GM18507 (cell line): ENCODE results near the gene VASN.
"Not testable (repeated sequence)": the region's sequence is repeated elsewhere in the genome, so short reads cannot be mapped to it uniquely, and the experiment has no call there.

Experiments
- DNase-seq: peaks from one replicate; pipeline ENCODE4 v3.0.0; 2011; ENCODE audit warnings: low read depth; ENCODE audit not compliant: insufficient read length; ENCODE audit errors: extremely low spot score
- FAIRE-seq: peaks from 2 replicates; lab custom pipeline; 2011; peaks lifted over from hg19 to GRCh38; lab: Jason Lieb, UNC

Gene VASN

GRCh38 chr16:4371357-4372000 is at the start of gene VASN:
Gene VASN, plus strand, starts transcription at chr16:4371848. Its CDS starts 9,030 bp downstream, at chr16:4380878.
- DNase-seq, result peak; percentile 75
- FAIRE-seq, result peak; percentile 66

DNA sequence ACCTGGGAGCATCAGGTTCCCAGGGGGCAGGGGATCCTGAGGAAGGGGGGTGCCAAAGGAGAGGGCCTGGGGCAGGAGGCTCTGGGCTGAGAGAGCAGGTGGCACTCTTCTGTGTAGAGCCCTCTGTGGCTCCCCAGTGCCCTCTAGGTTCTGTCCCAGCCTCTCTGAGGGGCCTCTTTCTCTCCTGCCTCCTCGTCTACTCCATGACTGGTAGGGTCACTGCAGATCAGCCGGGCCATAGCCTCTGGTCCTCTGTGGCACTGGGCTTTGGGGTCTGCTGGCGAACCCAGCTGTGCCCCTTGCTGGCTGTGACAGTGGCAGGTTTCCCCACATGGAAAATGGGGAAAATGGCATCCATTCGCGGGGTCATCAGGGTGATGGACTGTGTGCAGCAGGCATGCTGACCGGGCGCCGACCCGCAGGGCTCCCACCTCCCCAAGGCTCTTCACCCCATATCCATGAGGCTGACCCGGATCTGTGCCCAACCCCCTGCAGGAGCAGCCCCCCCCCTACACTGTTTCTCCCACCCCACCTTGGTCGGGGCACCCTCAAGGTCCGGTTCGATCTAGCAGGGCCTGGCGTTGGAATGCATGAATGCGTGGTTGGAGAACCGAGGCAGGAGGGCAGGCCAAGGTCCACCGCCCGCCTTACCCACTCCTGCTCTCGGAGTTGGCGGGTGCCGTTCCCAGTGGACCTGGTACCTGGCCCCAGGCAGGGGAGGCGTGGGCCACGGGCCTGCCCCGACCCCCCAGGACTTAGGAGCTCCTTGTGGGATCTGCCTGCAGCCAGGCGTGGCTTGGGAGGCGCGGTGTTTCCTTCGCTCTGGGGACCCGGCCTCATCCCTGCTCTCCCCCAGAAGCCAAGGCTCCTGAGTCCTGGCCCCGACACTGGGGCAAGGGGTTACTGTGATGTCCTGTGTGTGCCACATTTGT is 49.3 kb upstream of the VASN start:
- DNase-seq, result no peak
- FAIRE-seq, result no peak

- DNase-seq, result no peak
- FAIRE-seq, result no peak
Observed at GRCh38 chr16:4323071-4323844, 48.4 kb upstream of the VASN start.

DNA sequence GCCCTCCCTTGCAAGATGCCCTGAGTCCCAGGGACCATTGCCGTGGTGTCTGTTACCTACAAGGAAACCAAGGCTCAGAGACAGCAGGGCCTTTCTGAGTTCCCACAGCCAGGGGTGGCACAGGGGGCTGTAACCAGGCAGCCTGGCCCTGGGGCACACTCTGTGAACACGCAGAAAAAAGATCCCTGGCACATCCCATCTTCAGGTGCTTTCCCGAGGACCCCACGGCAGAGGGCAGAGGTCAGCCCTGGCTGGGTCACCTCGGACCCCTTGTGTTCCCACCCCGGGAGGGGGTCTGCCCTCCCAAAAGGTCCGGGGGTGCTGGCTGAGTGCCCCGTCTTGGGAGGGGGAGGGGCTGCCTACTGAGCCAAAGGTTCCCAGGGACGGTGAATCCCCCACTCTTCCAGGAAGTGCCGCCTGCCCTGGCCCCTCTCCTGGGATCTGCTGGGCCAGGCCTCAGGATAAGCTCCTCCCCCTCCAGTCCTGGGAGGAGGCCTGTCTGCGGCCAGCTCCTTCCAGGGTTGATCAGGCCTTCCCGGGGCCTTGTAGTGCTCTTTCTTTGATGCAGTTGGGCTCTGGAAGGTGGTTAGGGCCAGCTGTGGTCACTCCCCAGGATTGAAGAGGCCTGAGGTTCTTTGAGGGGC is 47.7 kb upstream of the VASN start:
- no peak for FAIRE-seq
- DNase-seq, result no peak

DNA sequence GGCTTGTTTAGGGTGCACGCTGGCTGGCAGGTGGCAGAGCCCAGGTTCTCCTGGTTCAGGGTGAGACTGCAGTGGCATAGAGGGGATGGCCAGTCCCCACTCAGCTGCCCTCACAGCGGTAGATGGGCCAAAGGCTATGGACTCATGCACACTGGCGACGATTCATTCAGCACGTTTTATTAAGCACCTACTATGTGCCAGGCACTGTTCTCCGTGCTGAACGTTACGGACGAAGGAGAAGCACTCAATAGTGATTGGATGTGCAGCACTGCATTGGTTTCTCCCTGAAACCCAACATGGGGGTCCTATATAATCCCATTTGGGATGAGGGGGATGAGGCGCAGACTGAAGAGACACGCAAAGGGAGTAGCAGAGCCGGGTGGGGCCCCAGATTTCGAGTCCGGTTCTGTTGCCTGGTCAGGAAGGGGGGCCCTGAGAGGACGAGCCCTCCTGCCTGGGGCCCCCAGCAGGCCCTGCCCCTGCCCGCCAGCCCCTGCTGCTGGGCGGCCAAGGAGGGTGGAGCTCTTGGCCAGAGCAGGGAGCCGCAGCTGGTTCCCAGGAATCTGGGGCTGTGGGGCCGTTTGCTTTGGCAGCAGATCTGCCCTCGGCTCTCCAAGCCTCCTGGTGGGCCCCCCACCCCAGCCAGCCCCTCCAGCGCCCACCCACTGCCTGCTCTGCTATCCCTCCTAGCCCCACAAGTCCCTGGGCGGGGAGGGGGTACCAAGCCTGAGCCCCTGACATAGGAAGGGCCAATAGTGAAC is 47.0 kb upstream of the VASN start:
- FAIRE-seq, result no peak

DNA sequence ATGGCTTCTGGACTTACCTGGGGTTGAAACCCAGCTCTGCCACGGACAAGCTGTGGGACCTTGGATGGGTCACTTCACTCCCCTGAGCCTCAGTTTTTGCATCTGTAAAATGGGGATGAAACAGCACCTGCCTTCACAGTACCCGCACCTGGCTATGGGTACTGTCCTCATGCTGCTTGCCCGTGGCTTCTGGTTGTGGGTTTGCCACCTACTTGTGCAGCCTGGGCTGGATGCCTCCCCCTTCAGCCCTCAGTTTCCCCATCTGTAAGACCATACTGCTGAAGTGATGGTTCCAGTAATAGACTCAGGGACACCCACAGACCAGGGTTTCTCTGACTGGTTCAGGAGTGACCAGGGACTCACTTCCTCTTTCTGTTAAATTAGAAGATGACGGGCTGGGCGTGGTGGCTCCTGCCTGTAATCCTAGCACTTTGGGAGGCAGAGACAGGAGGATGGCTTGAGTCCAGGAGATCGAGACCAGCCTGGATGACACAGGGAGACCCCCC is 46.3 kb upstream of the VASN start:
- DNase-seq (no peak), FAIRE-seq (peak; percentile 60)

More for the DNA sequence above, 47.0 kb upstream of the VASN start:
- no peak for DNase-seq

GRCh38 chr16:4327386-4328045 is 44.1 kb upstream of the VASN start:
- FAIRE-seq, result no peak
- DNase-seq, result no peak

GRCh38 chr16:4328046-4328781 is 43.4 kb upstream of the VASN start:
- peak; percentile 69 for FAIRE-seq
- no peak for DNase-seq

- no peak for FAIRE-seq
Observed at GRCh38 chr16:4328782-4329775, 42.6 kb upstream of the VASN start.

GRCh38 chr16:4330277-4330874 is 41.3 kb upstream of the VASN start:
- peak; percentile 84 for DNase-seq
- peak; percentile 70 for FAIRE-seq

More at GRCh38 chr16:4328782-4329775, 42.6 kb upstream of the VASN start:
- DNase-seq, result no peak

GRCh38 chr16:4332083-4332482 is 39.6 kb upstream of the VASN start:
- no peak for FAIRE-seq
- DNase-seq, result no peak

DNA sequence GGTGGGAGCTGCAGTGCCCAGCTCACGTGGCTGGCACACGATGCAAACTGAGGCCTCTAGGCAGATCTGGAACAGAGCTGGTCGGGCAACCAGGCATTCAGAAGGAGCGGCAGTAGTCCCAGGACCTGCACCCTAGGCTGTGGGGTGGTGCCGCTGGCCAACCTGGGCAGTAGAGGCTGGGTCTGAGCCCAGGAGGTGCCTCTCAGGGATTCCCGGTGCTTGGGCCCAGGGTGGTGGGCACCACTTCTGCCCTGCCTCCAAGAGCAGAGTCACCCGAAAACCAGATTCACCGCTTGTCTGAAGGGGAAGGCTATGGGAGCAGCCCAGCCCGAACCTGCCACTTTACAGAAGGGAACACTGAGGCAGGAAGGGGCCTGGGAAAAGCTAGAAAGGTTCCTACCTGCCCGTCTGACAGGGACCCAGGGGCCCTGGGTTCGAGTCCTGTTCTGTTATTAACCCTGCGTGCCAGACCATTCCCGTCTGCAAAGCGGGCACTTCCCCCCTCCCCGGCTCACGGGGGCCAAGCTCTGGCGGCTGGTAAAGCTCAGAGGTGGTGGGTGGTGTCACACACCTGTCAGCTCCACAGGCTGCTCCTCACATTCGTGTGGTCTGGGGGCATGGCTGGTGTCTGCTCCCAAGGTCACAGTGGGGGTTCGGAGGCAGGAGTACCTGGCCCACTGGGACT is 38.9 kb upstream of the VASN start:
- DNase-seq, result no peak
- no peak for FAIRE-seq

- no peak for FAIRE-seq
Observed at GRCh38 chr16:4333308-4333638, 38.4 kb upstream of the VASN start.

DNA sequence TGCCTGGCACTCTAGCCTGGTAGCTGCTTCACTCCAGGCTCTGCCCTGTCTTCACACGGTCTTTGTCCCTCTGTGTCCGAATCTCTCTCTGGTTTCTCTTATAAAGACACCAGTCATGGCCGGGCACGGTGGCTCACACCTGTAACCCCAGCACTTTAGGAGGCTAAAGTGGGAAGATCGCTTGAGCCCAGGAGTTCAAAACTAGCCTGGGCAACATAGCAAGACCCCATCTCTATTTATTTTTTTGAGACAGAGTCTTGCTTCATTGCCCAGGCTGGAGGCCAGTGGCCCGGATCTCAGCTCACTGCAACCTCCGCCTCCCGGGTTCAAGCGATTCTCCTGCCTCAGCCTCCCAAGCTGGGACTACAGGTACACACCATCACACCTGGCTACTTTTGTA is 37.9 kb upstream of the VASN start:
- not testable (repeated sequence) for DNase-seq, FAIRE-seq

More at GRCh38 chr16:4333308-4333638, 38.4 kb upstream of the VASN start:
- DNase-seq, result no peak

- FAIRE-seq (no peak), DNase-seq (no peak)
Observed at GRCh38 chr16:4334724-4335495, 36.7 kb upstream of the VASN start.
